Keratinocyte (primary cell): ENCODE data around the gene EVI5L. TPM values are rescaled to one million over a fixed set of nuclear protein-coding genes. Genes with fewer than 3 reads are reported as not detected.

ENCODE experiments used
- DNase-seq: peaks from one replicate; pipeline ENCODE4 v3.0.0-alpha.2; 2011; ENCODE audit warnings: low read depth, missing footprints, low spot score
- FAIRE-seq: peaks from 2 replicates; lab custom pipeline; 2011; peaks lifted over from hg19 to GRCh38; lab: Jason Lieb, UNC
- H2AFZ ChIP-seq: 2 replicates; pipeline ENCODE4 v1.6.0; 2012; ENCODE audit warnings: low read length, control low read depth, inconsistent platforms; ENCODE audit not compliant: control insufficient read depth
- H3K27ac ChIP-seq: 2 replicates; pipeline ENCODE4 v1.5.1; 2011; ENCODE audit warnings: low read length; ENCODE audit not compliant: control insufficient read depth, insufficient read depth
- H3K27me3 ChIP-seq: 3 replicates; pipeline ENCODE4 v1.6.0; 2011; ENCODE audit warnings: low read length; ENCODE audit not compliant: control insufficient read depth, insufficient read depth; ENCODE audit errors: extremely low read depth
- H3K36me3 ChIP-seq, 2 experiments: 2 replicates in 1 of 2; 3 replicates in 1 of 2; pipeline ENCODE4 v1.5.1; 2011; ENCODE audit warnings: low read length in 2 of 2, mild to moderate bottlenecking in 1 of 2; ENCODE audit not compliant: control insufficient read depth in 2 of 2, insufficient read depth in 2 of 2; ENCODE audit errors: extremely low read depth in 1 of 2
- H3K4me1 ChIP-seq: 3 replicates; pipeline ENCODE4 v1.5.1; 2011; ENCODE audit warnings: low read length; ENCODE audit not compliant: control insufficient read depth, insufficient read depth; ENCODE audit errors: extremely low read depth
- H3K4me2 ChIP-seq: 3 replicates; pipeline ENCODE4 v1.6.0; 2011; ENCODE audit warnings: low read depth, low read length; ENCODE audit not compliant: control insufficient read depth, insufficient read depth; ENCODE audit errors: extremely low read depth
- H3K4me3 ChIP-seq, 3 experiments: fragments of 200-600 bp in 1 of 3; sonication (generic) in 1 of 3; 2 replicates in 2 of 3; 3 replicates in 1 of 3; pipeline ENCODE4 v1.5.1; 2011 to 2016; ENCODE audit warnings: low read length in 3 of 3, mild to moderate bottlenecking in 3 of 3, control low read depth in 2 of 3, inconsistent platforms in 1 of 3, low read depth in 1 of 3, mixed read lengths in 1 of 3, mixed run types in 1 of 3, moderate library complexity in 1 of 3; ENCODE audit not compliant: control insufficient read depth in 2 of 3, insufficient read depth in 2 of 3; ENCODE audit errors: extremely low read depth in 1 of 3
- H3K79me2 ChIP-seq: 2 replicates; pipeline ENCODE4 v1.6.0; 2012; ENCODE audit warnings: low read length; ENCODE audit not compliant: control insufficient read depth, insufficient read depth
- H3K9ac ChIP-seq: 3 replicates; pipeline ENCODE4 v1.6.0; 2011; ENCODE audit warnings: low read length; ENCODE audit not compliant: control insufficient read depth, insufficient read depth; ENCODE audit errors: extremely low read depth
- H3K9me1 ChIP-seq: 3 replicates; pipeline ENCODE4 v1.6.0; 2011; ENCODE audit warnings: low read length; ENCODE audit not compliant: control insufficient read depth, insufficient read depth; ENCODE audit errors: extremely low read depth
- H3K9me3 ChIP-seq: 2 replicates; pipeline ENCODE4 v1.5.1; 2012; ENCODE audit warnings: low read depth, low read length; ENCODE audit not compliant: control insufficient read depth
- H4K20me1 ChIP-seq: 3 replicates; pipeline ENCODE4 v1.6.0; 2011; ENCODE audit warnings: low read length; ENCODE audit not compliant: control insufficient read depth, insufficient read depth; ENCODE audit errors: extremely low read depth
- CTCF ChIP-seq, 3 experiments: IDR thresholded peaks in 1 of 3; conservative IDR thresholded peaks in 1 of 3; optimal IDR thresholded peaks in 1 of 3; 2 replicates in 2 of 3; 3 replicates in 1 of 3; pipeline versions ENCODE3 to v1.5.1; 2011; ENCODE audit warnings: low read length in 3 of 3, mild to moderate bottlenecking in 3 of 3, moderate library complexity in 2 of 3, control low read depth in 1 of 3, inconsistent platforms in 1 of 3; ENCODE audit not compliant: insufficient read depth in 2 of 3; ENCODE audit errors: extremely low read depth in 1 of 3
- EZH2 ChIP-seq: IDR thresholded peaks from one replicate; pipeline ENCODE4 v1.6.1; 2012; ENCODE audit warnings: inconsistent platforms, mild to moderate bottlenecking, low read length, moderate library complexity
- dilution Hi-C: fragments of 300-500 bp; cut with MboI; formaldehyde crosslinking; loops from one replicate; pipeline ENCODE4 v1.7.0; 2020; ENCODE audit warnings: low sequenced_read_pairs; ENCODE audit not compliant: extremely low pct_ligation_motif_present
- polyA plus RNA-seq, 5 experiments: library from polyadenylated mRNA; depleted of rRNA in 3 of 5; stranded (reverse) in 3 of 5; stranded (forward) in 1 of 5; unstranded in 1 of 5; fragments of >200 nt; gene quantifications; 1 replicate in 1 of 5; 2 replicates in 3 of 5; 3 replicates in 1 of 5; pipeline versions ENCODE4 v1.2.1 to v1.2.3, GENCODE V29; 2011 to 2012; ENCODE audit warnings: missing spikeins in 2 of 5, low read depth in 1 of 5, low replicate concordance in 1 of 5

EVI5L gene
- polyA plus RNA-seq, 1 donor (not counting 4 experiments of a cell fraction or from before 2014, with no cell fraction given), result 7.5 TPM

- TF ChIP-seq EZH2 (no peak), CTCF (optimal IDR thresholded peaks at IDR 0.05 in 1 of 3, IDR thresholded peaks at IDR 0.05 in 1 of 3, conservative IDR thresholded peaks at IDR 0.05 in 1 of 3; ENCODE audit: extremely low read depth in 1 of 3, insufficient read depth in 2 of 3, low read length in 3 of 3) (no peak)
- Histone ChIP-seq H2AFZ (no peak overlapping the region), H3K4me3 (no peak overlapping the region), H3K27me3 (no peaks in the 10 kb centered on the region), H3K79me2 (no peaks in the 10 kb centered on the region), H3K36me3 (peaks cover 0 to 8% of the 10 kb centered on the region in 2 experiments), H3K9ac (no peak overlapping the region), H3K9me1 (no peaks in the 10 kb centered on the region), H4K20me1 (no peaks in the 10 kb centered on the region), H3K27ac (no peak overlapping the region), H3K4me2 (no peak overlapping the region), H3K9me3 (no peaks in the 10 kb centered on the region), H3K4me1 (peaks cover 12% of the 10 kb centered on the region)
- dilution Hi-C loops, result no loop called here
- DNase-seq (no peak), FAIRE-seq (no peak)
These were observed 33.3 kb downstream of the EVI5L start for GRCh38 chr19:7863157-7863970.

DNA sequence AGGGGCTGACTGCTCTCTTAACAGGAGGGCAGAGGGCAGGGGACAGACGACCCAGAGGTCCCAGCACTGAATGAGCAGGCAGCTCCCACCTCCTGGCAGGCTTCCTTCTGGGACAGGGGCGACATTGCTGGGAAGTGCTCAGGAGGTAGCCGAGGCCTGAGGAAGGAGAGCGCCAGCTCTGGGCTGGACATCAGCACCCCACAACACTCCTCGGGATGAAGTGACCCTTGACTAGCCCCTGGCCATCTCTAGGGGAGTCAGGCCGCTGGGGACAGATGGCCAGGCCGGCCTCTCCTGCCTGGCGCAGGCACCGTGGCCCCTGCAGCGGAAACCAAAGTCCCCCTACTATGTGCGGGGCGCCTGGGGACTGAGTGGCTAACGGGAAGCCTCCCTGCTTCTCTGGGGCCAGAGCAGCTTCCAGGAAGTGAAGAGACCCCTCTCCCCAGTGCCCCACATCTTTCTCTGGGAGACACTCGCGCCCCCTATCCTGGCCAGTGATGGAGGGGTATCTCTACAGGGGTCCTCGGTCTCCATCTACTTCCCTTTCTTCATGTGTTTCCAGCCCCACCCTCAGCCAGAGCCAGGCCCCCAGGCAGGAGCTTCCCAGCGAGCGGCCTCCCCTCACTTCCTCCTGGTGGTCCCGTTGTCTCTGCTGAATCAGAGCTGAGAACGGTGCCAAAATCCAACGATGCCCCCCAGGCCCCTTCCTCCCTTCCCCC, 34.1 kb downstream of the EVI5L start:
- H3K4me1 ChIP-seq, result peaks cover 15% of the 10 kb centered on the region
- no peak overlapping the region for H3K4me3 ChIP-seq
- TF ChIP-seq CTCF (optimal IDR thresholded peaks at IDR 0.05 in 1 of 3, IDR thresholded peaks at IDR 0.05 in 1 of 3, conservative IDR thresholded peaks at IDR 0.05 in 1 of 3; ENCODE audit: extremely low read depth in 1 of 3, insufficient read depth in 2 of 3, low read length in 3 of 3) (no peak), EZH2 (no peak)
- H3K27me3 ChIP-seq, result no peaks in the 10 kb centered on the region
- H3K27ac ChIP-seq, result no peak overlapping the region
- no peaks in the 10 kb centered on the region for H4K20me1 ChIP-seq
- H3K9me1 ChIP-seq, result no peaks in the 10 kb centered on the region
- H3K36me3 ChIP-seq, result peaks cover 0 to 8% of the 10 kb centered on the region in 2 experiments
- no peaks in the 10 kb centered on the region for H3K9me3 ChIP-seq
- no peak overlapping the region for H2AFZ ChIP-seq
- no peak overlapping the region for H3K9ac ChIP-seq
- DNase-seq (no peak), FAIRE-seq (no peak)
- no peaks in the 10 kb centered on the region for H3K79me2 ChIP-seq
- no peak overlapping the region for H3K4me2 ChIP-seq
- dilution Hi-C loops, result no loop called here
